Trophoblast cell (in vitro differentiated cells and primary cell): ENCODE measurements around the gene PTGIR.

Experiments
- DNase-seq, 2 donors: peaks; one replicate each; pipeline ENCODE4 v3.0.0-alpha.2; 2016
- H2AFZ ChIP-seq: 2 replicates; pipeline ENCODE4 v1.6.1; 2013; ENCODE audit warnings: low read length, moderate library complexity, mild to moderate bottlenecking; ENCODE audit not compliant: insufficient read depth, poor library complexity
- H2AK5ac ChIP-seq: 2 replicates; pipeline ENCODE4 v1.6.1; 2013; ENCODE audit warnings: mild to moderate bottlenecking, low read length
- H2BK120ac ChIP-seq: 2 replicates; pipeline ENCODE4 v1.6.1; 2013; ENCODE audit warnings: low read length, mild to moderate bottlenecking, moderate library complexity; ENCODE audit not compliant: insufficient read depth, poor library complexity
- H2BK12ac ChIP-seq: 2 replicates; pipeline ENCODE4 v1.6.1; 2013; ENCODE audit warnings: mild to moderate bottlenecking, low read length, moderate library complexity
- H2BK5ac ChIP-seq: 2 replicates; pipeline ENCODE4 v1.6.1; 2013; ENCODE audit warnings: low read length, low read depth, moderate library complexity, mild to moderate bottlenecking; ENCODE audit not compliant: poor library complexity
- H3K14ac ChIP-seq: 2 replicates; pipeline ENCODE4 v1.6.1; 2013; ENCODE audit warnings: mild to moderate bottlenecking, low read length
- H3K18ac ChIP-seq: 2 replicates; pipeline ENCODE4 v1.6.1; 2013; ENCODE audit warnings: mild to moderate bottlenecking, low read length
- H3K23ac ChIP-seq: 2 replicates; pipeline ENCODE4 v1.6.1; 2013; ENCODE audit warnings: low read length
- H3K27ac ChIP-seq: 2 replicates; pipeline ENCODE4 v1.5.1; 2013; ENCODE audit warnings: low read depth, mild to moderate bottlenecking, inconsistent platforms, low read length, moderate library complexity
- H3K27me3 ChIP-seq: 2 replicates; pipeline ENCODE4 v1.6.1; 2013; ENCODE audit warnings: inconsistent platforms, mild to moderate bottlenecking, low read length, moderate library complexity; ENCODE audit not compliant: insufficient read depth
- H3K36me3 ChIP-seq, 2 experiments: 1 replicate in 1 of 2; 2 replicates in 1 of 2; pipeline ENCODE4 v1.6.1; 2013; ENCODE audit warnings: low read length in 2 of 2, mild to moderate bottlenecking in 2 of 2, moderate library complexity in 1 of 2; ENCODE audit not compliant: insufficient read depth in 2 of 2, control insufficient read depth in 1 of 2
- H3K4ac ChIP-seq: 2 replicates; pipeline ENCODE4 v1.6.1; 2013; ENCODE audit warnings: low read depth, mild to moderate bottlenecking, low read length, moderate library complexity
- H3K4me1 ChIP-seq, 2 experiments: 1 replicate in 1 of 2; 2 replicates in 1 of 2; pipeline ENCODE4 v1.6.1; 2013; ENCODE audit warnings: low read length in 2 of 2, mild to moderate bottlenecking in 2 of 2, moderate library complexity in 1 of 2; ENCODE audit not compliant: insufficient read depth in 2 of 2, control insufficient read depth in 1 of 2
- H3K4me2 ChIP-seq: 2 replicates; pipeline ENCODE4 v1.6.1; 2013; ENCODE audit warnings: inconsistent platforms, mild to moderate bottlenecking, low read length, moderate library complexity
- H3K4me3 ChIP-seq: 2 replicates; pipeline ENCODE4 v1.5.1; 2013; ENCODE audit warnings: mild to moderate bottlenecking, low read depth, low read length, inconsistent platforms
- H3K79me1 ChIP-seq: one replicate; pipeline ENCODE4 v1.6.1; 2013; ENCODE audit warnings: low read length
- H3K79me2 ChIP-seq: 2 replicates; pipeline ENCODE4 v1.6.1; 2013; ENCODE audit warnings: low read length, mild to moderate bottlenecking; ENCODE audit not compliant: control insufficient read depth, insufficient read depth, poor library complexity
- H3K9ac ChIP-seq: 2 replicates; pipeline ENCODE4 v1.6.1; 2013; ENCODE audit warnings: mild to moderate bottlenecking, low read length
- H3K9me3 ChIP-seq: 2 replicates; pipeline ENCODE4 v1.6.1; 2013; ENCODE audit warnings: low read depth, mild to moderate bottlenecking, control low read depth, inconsistent platforms, low read length; ENCODE audit not compliant: insufficient read depth
- H4K12ac ChIP-seq: 2 replicates; pipeline ENCODE4 v1.6.1; 2013; ENCODE audit warnings: low read depth, mild to moderate bottlenecking, low read length, moderate library complexity
- H4K8ac ChIP-seq: 2 replicates; pipeline ENCODE4 v1.6.1; 2013; ENCODE audit warnings: low read depth, mild to moderate bottlenecking, low read length, moderate library complexity
- H4K91ac ChIP-seq: one replicate; pipeline ENCODE4 v1.6.1; 2013; ENCODE audit warnings: low read depth, mild to moderate bottlenecking, low read length, moderate library complexity
- WGBS: extraction: QIAGEN DNeasy Blood & Tissue Kit; methylation state at CpG from one replicate; pipeline ENCODE4 v1.1.7; 2013; ENCODE audit warnings: missing lambda C conversion rate; ENCODE audit not compliant: insufficient read length, insufficient coverage; ENCODE audit errors: extremely low coverage; 5-methylcytosine and 5-hydroxymethylcytosine counted together

The PTGIR gene

GRCh38 chr19:46574533-46574932 lies 50.4 kb downstream of the PTGIR start:
- Histone ChIP-seq H3K9me3 (no peaks in the 10 kb centered on the region), H2AFZ (no peak overlapping the region), H2AK5ac (no peak overlapping the region), H3K27me3 (no peaks in the 10 kb centered on the region), H3K4me3 (no peak overlapping the region), H3K4ac (no peak overlapping the region), H3K79me2 (no peaks in the 10 kb centered on the region), H3K23ac (no peak overlapping the region), H3K27ac (no peak overlapping the region), H2BK120ac (no peak overlapping the region), H3K4me2 (no peak overlapping the region), H3K36me3 (no peaks in the 10 kb centered on the region), H4K91ac (no peak overlapping the region), H3K4me1 (no peaks in the 10 kb centered on the region), H4K8ac (no peak overlapping the region), H3K18ac (no peak overlapping the region), H3K79me1 (no peaks in the 10 kb centered on the region), H3K14ac (no peak overlapping the region), H4K12ac (no peak overlapping the region), H3K9ac (no peak overlapping the region), H2BK5ac (no peak overlapping the region), H2BK12ac (no peak overlapping the region)
- WGBS, result no CpG with 5 or more reads among the region's 11 CpGs
- DNase-seq, result no peak

GRCh38 chr19:46573679-46574498 lies 51.0 kb downstream of the PTGIR start:
- Histone ChIP-seq H2AFZ (no peak overlapping the region), H3K18ac (no peak overlapping the region), H2BK12ac (no peak overlapping the region), H4K91ac (no peak overlapping the region), H2BK5ac (no peak overlapping the region), H3K23ac (no peak overlapping the region), H3K36me3 (no peaks in the 10 kb centered on the region), H3K27ac (no peak overlapping the region), H3K4me1 (no peaks in the 10 kb centered on the region), H3K79me2 (no peaks in the 10 kb centered on the region), H3K9me3 (no peaks in the 10 kb centered on the region), H2BK120ac (no peak overlapping the region), H2AK5ac (no peak overlapping the region), H3K4me3 (no peak overlapping the region), H4K12ac (no peak overlapping the region), H4K8ac (no peak overlapping the region), H3K14ac (no peak overlapping the region), H3K27me3 (no peaks in the 10 kb centered on the region), H3K4ac (no peak overlapping the region), H3K9ac (no peak overlapping the region), H3K4me2 (no peak overlapping the region), H3K79me1 (no peaks in the 10 kb centered on the region)
- DNase-seq, result no peak
- no CpG with 5 or more reads among the region's 8 CpGs for WGBS

GRCh38 chr19:46571495-46571894 lies 53.4 kb downstream of the PTGIR start:
- Histone ChIP-seq H3K4me2 (no peak overlapping the region), H3K79me1 (no peaks in the 10 kb centered on the region), H3K27ac (no peak overlapping the region), H3K18ac (no peak overlapping the region), H2BK12ac (no peak overlapping the region), H4K91ac (no peak overlapping the region), H3K23ac (no peak overlapping the region), H3K4ac (no peak overlapping the region), H3K9me3 (peaks cover 2% of the 10 kb centered on the region), H3K79me2 (no peaks in the 10 kb centered on the region), H4K8ac (no peak overlapping the region), H3K4me3 (no peak overlapping the region), H3K4me1 (no peaks in the 10 kb centered on the region), H2BK5ac (no peak overlapping the region), H2BK120ac (no peak overlapping the region), H3K27me3 (no peaks in the 10 kb centered on the region), H2AFZ (no peak overlapping the region), H4K12ac (no peak overlapping the region), H3K14ac (no peak overlapping the region), H3K9ac (no peak overlapping the region), H3K36me3 (no peaks in the 10 kb centered on the region), H2AK5ac (no peak overlapping the region)
- peak; percentile 2 to 49 for DNase-seq
- WGBS, result no CpG with 5 or more reads among the region's 5 CpGs
